HG03457 (cell line): ENCODE measurements around the gene MPND.

Source experiments
- ATAC-seq: cut with Tn5 transposase; IDR thresholded peaks from one replicate; pipeline ENCODE4 v1.9.1; 2021; ENCODE audit warnings: moderate number of reproducible peaks; ENCODE audit not compliant: unreplicated experiment

MPND gene

GRCh38 chr19:4399812-4400134, 56.4 kb downstream of the MPND start:
- ATAC-seq, result no peak

- ATAC-seq, result peak; percentile 49
Measured at GRCh38 chr19:4400135-4400936, 57.0 kb downstream of the MPND start, which contains the start of gene SH3GL1. SH3GL1 (minus strand) TSS chr19:4400547; CDS start chr19:4400368, 179 bp downstream.

GRCh38 chr19:4401769-4402170, 58.4 kb downstream of the MPND start:
- no peak for ATAC-seq

- peak; percentile 66 for ATAC-seq
Measured at GRCh38 chr19:4402171-4403004, 59.0 kb downstream of the MPND start, which contains the start of gene CHAF1A. CHAF1A (plus strand) TSS chr19:4402640; CDS start chr19:4402763, 123 bp downstream.

GRCh38 chr19:4403005-4403761, 59.8 kb downstream of the MPND start:
- ATAC-seq, result no peak

GRCh38 chr19:4405977-4406376, 62.6 kb downstream of the MPND start:
- no peak for ATAC-seq

- ATAC-seq, result no peak
Measured at GRCh38 chr19:4406626-4407025, 63.3 kb downstream of the MPND start.

DNA sequence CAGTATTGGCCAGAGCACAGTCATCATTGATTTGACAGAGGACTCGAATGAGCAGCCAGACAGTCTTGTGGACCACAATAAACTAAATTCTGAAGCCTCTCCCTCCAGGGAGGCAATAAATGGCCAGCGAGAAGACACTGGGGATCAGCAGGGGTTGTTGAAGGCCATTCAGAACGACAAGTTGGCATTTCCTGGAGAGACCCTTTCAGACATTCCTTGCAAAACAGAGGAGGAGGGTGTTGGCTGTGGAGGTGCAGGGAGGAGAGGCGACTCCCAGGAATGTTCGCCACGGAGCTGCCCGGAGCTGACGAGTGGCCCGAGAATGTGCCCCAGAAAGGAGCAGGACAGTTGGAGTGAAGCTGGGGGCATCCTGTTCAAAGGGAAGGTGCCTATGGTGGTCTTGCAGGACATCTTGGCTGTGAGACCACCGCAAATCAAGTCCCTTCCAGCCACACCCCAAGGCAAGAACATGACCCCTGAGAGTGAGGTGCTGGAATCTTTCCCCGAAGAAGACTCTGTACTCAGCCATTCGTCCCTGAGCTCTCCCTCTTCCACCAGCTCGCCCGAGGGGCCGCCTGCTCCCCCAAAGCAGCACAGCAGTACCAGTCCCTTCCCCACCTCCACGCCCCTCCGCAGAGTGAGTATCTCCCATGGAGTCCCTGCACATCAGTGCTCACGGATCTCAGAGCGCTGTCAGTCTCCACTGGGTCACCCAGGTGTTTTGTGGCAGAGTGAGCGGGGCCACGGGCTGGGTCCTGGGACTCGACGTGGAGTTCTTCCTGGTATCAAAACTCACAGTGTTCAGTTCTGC, 66.0 kb downstream of the MPND start:
- no peak for ATAC-seq
